Caco-2 (cell line): Measurements from ENCODE around the gene OXT. TPM values are rescaled to one million over a fixed set of nuclear protein-coding genes. Genes with fewer than 3 reads are reported as not detected.

Experiments
- BruUV-seq: library from RNA; stranded (reverse); fragments of 400-500 nt; replicated peaks from 2 replicates; lab custom pipeline; 2021; lab: Mats Ljungman, UMichigan
- CTCF ChIA-PET: fragments of 300-600 bp; sonication (Branson Sonifier 250); formaldehyde crosslinking; loops from one replicate; lab custom pipeline; 2022; ENCODE audit warnings: antibody characterized with exemption; lab: Charles Lee
- POLR2A ChIA-PET: fragments of 300-600 bp; sonication (Branson Sonifier 250); formaldehyde crosslinking; loops from one replicate; lab custom pipeline; 2022; ENCODE audit warnings: antibody characterized with exemption; lab: Charles Lee
- DNase-seq, 2 experiments: peaks; one replicate each; pipeline versions ENCODE4 v3.0.0 to v3.0.0-alpha.2; 2020 to 2022
- H3K27me3 ChIP-seq: replicated peaks from 2 replicates; pipeline ENCODE4 v1.6.0; 2011; ENCODE audit warnings: low read length; ENCODE audit not compliant: control insufficient read depth, insufficient read depth
- H3K36me3 ChIP-seq: 2 replicates; pipeline ENCODE4 v1.5.1; 2011; ENCODE audit warnings: low read length; ENCODE audit not compliant: control insufficient read depth, insufficient read depth
- H3K4me1 ChIP-seq: fragments of 250-450 bp; sonication (Bioruptor Pico); 2 replicates; pipeline ENCODE4 v1.5.1; 2020; ENCODE audit warnings: mild to moderate bottlenecking
- H3K4me3 ChIP-seq: 2 replicates; pipeline ENCODE4 v1.5.1; 2011; ENCODE audit warnings: low read depth, mild to moderate bottlenecking, control low read depth, low read length
- H3K9me3 ChIP-seq: fragments of 250-450 bp; sonication (Bioruptor Pico); 2 replicates; pipeline ENCODE4 v1.5.1; 2020; ENCODE audit warnings: mild to moderate bottlenecking, moderate library complexity
- H3K27ac Mint-ChIP-seq: one replicate; pipeline ENCODE4 v1.8.0; 2022; ENCODE audit warnings: mixed read lengths; ENCODE audit not compliant: unreplicated experiment
- H3K27me3 Mint-ChIP-seq: one replicate; pipeline ENCODE4 v1.8.0; 2022; ENCODE audit warnings: mixed read lengths; ENCODE audit not compliant: insufficient read depth, unreplicated experiment
- H3K36me3 Mint-ChIP-seq: one replicate; pipeline ENCODE4 v1.8.0; 2022; ENCODE audit warnings: mild to moderate bottlenecking, mixed read lengths; ENCODE audit not compliant: insufficient read depth, unreplicated experiment
- H3K4me1 Mint-ChIP-seq: one replicate; pipeline ENCODE4 v1.8.0; 2022; ENCODE audit warnings: low read depth, mixed read lengths; ENCODE audit not compliant: unreplicated experiment
- H3K4me3 Mint-ChIP-seq: one replicate; pipeline ENCODE4 v1.8.0; 2022; ENCODE audit warnings: mild to moderate bottlenecking, moderate library complexity, mixed read lengths; ENCODE audit not compliant: unreplicated experiment
- H3K9me3 Mint-ChIP-seq: one replicate; pipeline ENCODE4 v1.8.0; 2022; ENCODE audit warnings: mixed read lengths; ENCODE audit not compliant: unreplicated experiment
- CTCF ChIP-seq, 2 experiments: fragments of 200-600 bp in 1 of 2; IDR thresholded peaks; 1 replicate in 1 of 2; 2 replicates in 1 of 2; pipeline versions ENCODE4 v1.5.1 to v1.8.0; 2011 to 2022; ENCODE audit warnings: antibody characterized with exemption in 1 of 2, control low read depth in 1 of 2, inconsistent platforms in 1 of 2, low read depth in 1 of 2, low read length in 1 of 2, mild to moderate bottlenecking in 1 of 2, moderate library complexity in 1 of 2; ENCODE audit not compliant: insufficient read depth in 1 of 2, severe bottlenecking in 1 of 2, unreplicated experiment in 1 of 2
- intact Hi-C: fragments of 100-400 bp; cut with micrococcal nuclease; formaldehyde crosslinking; loops from one replicate; pipeline ENCODE4 v1.10.0; 2022; ENCODE audit not compliant: unreplicated experiment
- total RNA-seq: library from RNA; stranded (reverse); gene quantifications from 2 replicates; pipeline ENCODE4 v1.2.3, GENCODE V29; 2022

OXT gene
- total RNA-seq, 1 experiment from 2014 or later: 2.7 TPM

- H3K36me3 ChIP-seq: peaks cover 7% of the 10 kb centered on the region; the same call in 1 of the 2 replicates
Measured at GRCh38 chr20:3027987-3028386, 43.4 kb upstream of the OXT start.

GRCh38 chr20:3031524-3032147, 39.8 kb upstream of the OXT start:
- no TSS peak for BruUV-seq
- TF ChIP-seq CTCF (IDR thresholded peaks at IDR 0.05; ENCODE audit: insufficient read depth in 1 of 2, low read depth in 1 of 2, low read length in 1 of 2, severe bottlenecking in 1 of 2, unreplicated experiment in 1 of 2): no peak
- peaks cover 9% of the 10 kb centered on the region; the same call in 1 of the 2 replicates for H3K36me3 ChIP-seq
- Mint-ChIP-seq H3K4me3 (no peak overlapping the region), H3K27ac (no peak overlapping the region), H3K4me1 (no peaks in the 10 kb centered on the region), H3K36me3 (peaks cover 20% of the 10 kb centered on the region), H3K9me3 (no peaks in the 10 kb centered on the region), H3K27me3 (no peaks in the 10 kb centered on the region)
- intact Hi-C loops: no loop called here
- H3K4me1 ChIP-seq: no peaks in the 10 kb centered on the region
- no peak overlapping the region for H3K4me3 ChIP-seq
- ChIA-PET POLR2A (no interaction called here), CTCF (no interaction called here)
- no peaks in the 10 kb centered on the region for H3K9me3 ChIP-seq
- H3K27me3 ChIP-seq: no peaks in the 10 kb centered on the region
- no peak for DNase-seq

More at GRCh38 chr20:3027987-3028386, 43.4 kb upstream of the OXT start:
- H3K4me3 ChIP-seq: no peak overlapping the region
- ChIA-PET CTCF (no interaction called here), POLR2A (no interaction called here)
- no peak for TF ChIP-seq CTCF (IDR thresholded peaks at IDR 0.05; ENCODE audit: insufficient read depth in 1 of 2, low read depth in 1 of 2, low read length in 1 of 2, severe bottlenecking in 1 of 2, unreplicated experiment in 1 of 2)
- Mint-ChIP-seq H3K27me3 (no peaks in the 10 kb centered on the region), H3K36me3 (peaks cover 55% of the 10 kb centered on the region), H3K9me3 (no peaks in the 10 kb centered on the region), H3K4me1 (peaks cover 16% of the 10 kb centered on the region), H3K27ac (no peak overlapping the region), H3K4me3 (no peak overlapping the region)
- H3K9me3 ChIP-seq: no peaks in the 10 kb centered on the region
- peaks cover 20% of the 10 kb centered on the region for H3K4me1 ChIP-seq
- intact Hi-C loops: no loop called here
- BruUV-seq: no TSS peak
- no peaks in the 10 kb centered on the region for H3K27me3 ChIP-seq
- no peak for DNase-seq

- Mint-ChIP-seq H3K27ac (no peak overlapping the region), H3K36me3 (peaks cover 10% of the 10 kb centered on the region), H3K4me3 (no peak overlapping the region), H3K9me3 (no peaks in the 10 kb centered on the region), H3K4me1 (no peaks in the 10 kb centered on the region), H3K27me3 (no peaks in the 10 kb centered on the region)
- no peaks in the 10 kb centered on the region for H3K4me1 ChIP-seq
- no peaks in the 10 kb centered on the region for H3K27me3 ChIP-seq
- intact Hi-C loops: no loop called here
- no peak overlapping the region for H3K4me3 ChIP-seq
- H3K9me3 ChIP-seq: no peaks in the 10 kb centered on the region
- no peak for DNase-seq
- POLR2A ChIA-PET: no interaction called here
- no peak for TF ChIP-seq CTCF (IDR thresholded peaks at IDR 0.05; ENCODE audit: insufficient read depth in 1 of 2, low read depth in 1 of 2, low read length in 1 of 2, severe bottlenecking in 1 of 2, unreplicated experiment in 1 of 2)
- BruUV-seq: no TSS peak
- peaks cover 6% of the 10 kb centered on the region; the same call in 1 of the 2 replicates for H3K36me3 ChIP-seq
- CTCF ChIA-PET: interaction anchor here (0.6 kb wide), 1 partner anchor 68 kb away, joined by 6 read pairs; no protein-coding TSS in a partner anchor
Measured at GRCh38 chr20:3032624-3033023, 38.8 kb upstream of the OXT start.
